ENCODE measurements around the gene PLA2G3. TPM values are rescaled to one million over a fixed set of nuclear protein-coding genes. Genes with fewer than 3 reads are reported as not detected.

PLA2G3 gene
- total and polyA plus RNA-seq, 7 donors, result 5.2 TPM; not detected in 6

GRCh38 chr22:31140746-31141145, 438 bp upstream of the PLA2G3 start:
- Histone ChIP-seq H3K9me3 (no peaks in the 10 kb centered on the region), H3K4me3 (no peak overlapping the region), H3K4me1 (no peaks in the 10 kb centered on the region), H3K27ac (no peak overlapping the region), H3K27me3 (peaks cover 0 to 24% (median 16%) of the 10 kb centered on the region in 3 donors), H3K36me3 (no peaks in the 10 kb centered on the region)
- WGBS, 2 donors, result 59 to 75% methylated on average over 5 of the region's 5 CpGs
- intact Hi-C loops (cut with DNase I), result no loop called here
- DNase-seq, result no peak
- no peak for TF ChIP-seq CTCF (IDR thresholded peaks at IDR 0.05)
- no peak for TF ChIP-seq POLR2A (IDR thresholded peaks at IDR 0.05)
- TF ChIP-seq EP300 (IDR thresholded peaks at IDR 0.05), result no peak
- no peak for TF ChIP-seq POLR2AphosphoS5 (IDR thresholded peaks at IDR 0.05)

DNA sequence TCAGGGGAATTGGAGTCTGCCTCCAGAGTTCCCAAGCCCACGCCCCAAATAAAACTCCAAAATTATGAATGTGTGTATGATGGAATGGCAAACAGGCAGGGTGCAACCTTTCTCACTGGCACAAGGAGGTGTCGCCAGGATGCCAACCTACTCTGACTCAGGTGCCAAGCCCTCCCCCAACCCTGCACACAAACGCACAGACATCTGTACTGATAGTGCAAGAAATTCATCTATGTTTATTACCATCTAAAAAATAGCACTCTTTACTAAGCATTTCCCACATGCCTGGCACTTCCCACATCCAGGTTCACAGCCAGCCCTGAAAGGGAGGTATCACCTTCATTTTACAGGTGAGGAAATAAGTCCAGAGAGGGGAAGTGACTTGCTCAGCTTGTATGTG, 1.2 kb downstream of the PLA2G3 start:
- intact Hi-C loops (cut with DNase I), result no loop called here
- no peak for TF ChIP-seq EP300 (IDR thresholded peaks at IDR 0.05)
- TF ChIP-seq CTCF (IDR thresholded peaks at IDR 0.05), result no peak
- no peak for TF ChIP-seq POLR2A (IDR thresholded peaks at IDR 0.05)
- TF ChIP-seq POLR2AphosphoS5 (IDR thresholded peaks at IDR 0.05), result no peak
- no peak for DNase-seq
- Histone ChIP-seq H3K27ac (no peak overlapping the region), H3K4me3 (no peak overlapping the region), H3K36me3 (no peaks in the 10 kb centered on the region), H3K4me1 (no peaks in the 10 kb centered on the region), H3K9me3 (no peaks in the 10 kb centered on the region), H3K27me3 (peaks cover 0 to 24% (median 16%) of the 10 kb centered on the region in 3 donors)
- 36 to 80% methylated on average over 3 of the region's 3 CpGs for WGBS, 2 donors

GRCh38 chr22:31138126-31138525, 2.2 kb downstream of the PLA2G3 start:
- intact Hi-C loops (cut with DNase I), result no loop called here
- no peak for TF ChIP-seq POLR2AphosphoS5 (IDR thresholded peaks at IDR 0.05)
- TF ChIP-seq CTCF (IDR thresholded peaks at IDR 0.05), result no peak
- TF ChIP-seq POLR2A (IDR thresholded peaks at IDR 0.05), result no peak
- no peak for TF ChIP-seq EP300 (IDR thresholded peaks at IDR 0.05)
- Histone ChIP-seq H3K27ac (no peak overlapping the region), H3K36me3 (no peaks in the 10 kb centered on the region), H3K9me3 (no peaks in the 10 kb centered on the region), H3K4me1 (no peaks in the 10 kb centered on the region), H3K4me3 (no peak overlapping the region), H3K27me3 (peaks cover 0 to 24% (median 16%) of the 10 kb centered on the region in 3 donors)
- 66 to 77% methylated on average over 10 of the region's 10 CpGs for WGBS, 2 donors
- no peak for DNase-seq

GRCh38 chr22:31137721-31138120, 2.6 kb downstream of the PLA2G3 start:
- Histone ChIP-seq H3K9me3 (no peaks in the 10 kb centered on the region), H3K4me1 (no peaks in the 10 kb centered on the region), H3K27me3 (peaks cover 0 to 24% (median 16%) of the 10 kb centered on the region in 3 donors), H3K4me3 (no peak overlapping the region), H3K36me3 (no peaks in the 10 kb centered on the region), H3K27ac (no peak overlapping the region)
- no peak for DNase-seq
- no peak for TF ChIP-seq CTCF (IDR thresholded peaks at IDR 0.05)
- no peak for TF ChIP-seq EP300 (IDR thresholded peaks at IDR 0.05)
- no peak for TF ChIP-seq POLR2AphosphoS5 (IDR thresholded peaks at IDR 0.05)
- TF ChIP-seq POLR2A (IDR thresholded peaks at IDR 0.05), result no peak
- 74 to 85% methylated on average over 10 of the region's 10 CpGs for WGBS, 2 donors
- intact Hi-C loops (cut with DNase I), result no loop called here

- TF ChIP-seq POLR2AphosphoS5 (IDR thresholded peaks at IDR 0.05), result no peak
- TF ChIP-seq CTCF (IDR thresholded peaks at IDR 0.05), result no peak
- DNase-seq, result no peak
- no peaks in the 10 kb centered on the region for H3K4me1 ChIP-seq
- intact Hi-C loops (cut with DNase I), result no loop called here
- peaks cover 0 to 24% (median 16%) of the 10 kb centered on the region in 3 donors for H3K27me3 ChIP-seq
- no peak overlapping the region for H3K4me3 ChIP-seq
- H3K36me3 ChIP-seq, result no peaks in the 10 kb centered on the region
- H3K9me3 ChIP-seq, result no peaks in the 10 kb centered on the region
- WGBS, 2 donors, result 91 to 95% methylated on average over 16 of the region's 16 CpGs
- H3K27ac ChIP-seq, result no peak overlapping the region
Measured at GRCh38 chr22:31136711-31137110, 3.6 kb downstream of the PLA2G3 start.
